K562 (cell line): ENCODE data around the gene CTNNBL1. TPM values are rescaled to one million over a fixed set of nuclear protein-coding genes. Genes with fewer than 3 reads are reported as not detected.

Source experiments
- CXXC5 ChIP-seq: fragments of 250-450 bp; sonication (Bioruptor Pico); IDR thresholded peaks from 2 replicates; pipeline ENCODE4 v1.8.0; 2022; ENCODE audit warnings: inconsistent platforms, mild to moderate bottlenecking, moderate library complexity
- EHMT2 ChIP-seq: fragments of 450-650 bp; IDR thresholded peaks from 2 replicates; pipeline ENCODE4 v1.6.1; 2018; ENCODE audit warnings: antibody characterized with exemption
- EP300 ChIP-seq: IDR thresholded peaks from 2 replicates; pipeline ENCODE4 v1.6.1; 2012; ENCODE audit warnings: low read length, improper control_type of control experiment
- ETV6 ChIP-seq, 3 experiments: fragments of 150-350 bp in 1 of 3; sonication (generic) in 1 of 3; formaldehyde crosslinking in 1 of 3; IDR thresholded peaks; 2 replicates each; pipeline versions ENCODE4 v1.6.1 to v1.8.0; 2014 to 2022; ENCODE audit warnings: borderline replicate concordance in 2 of 3, low read depth in 2 of 3, antibody characterized with exemption in 1 of 3, low read length in 1 of 3, mild to moderate bottlenecking in 1 of 3, missing genetic modification reagents in 1 of 3
- FOXJ2 ChIP-seq: fragments of 200-800 bp; sonication (Bioruptor generic); IDR thresholded peaks from 2 replicates; pipeline ENCODE4 v1.6.1; 2016; ENCODE audit warnings: missing genetic modification characterization, missing compliant biosample characterization
- FOXK2 ChIP-seq, 2 experiments: fragments of 450-650 bp; IDR thresholded peaks in 1 of 2; conservative IDR thresholded peaks in 1 of 2; 2 replicates each; pipeline ENCODE4 v1.6.1; 2016; ENCODE audit warnings: low read depth in 2 of 2, mild to moderate bottlenecking in 1 of 2
- GATA2 ChIP-seq: sonication (generic); formaldehyde crosslinking; IDR thresholded peaks from 2 replicates; pipeline ENCODE4 v1.4.0; 2020; ENCODE audit warnings: mild to moderate bottlenecking, missing genetic modification reagents
- HNRNPUL1 ChIP-seq: fragments of 200-400 bp; formaldehyde crosslinking; IDR thresholded peaks from 2 replicates; pipeline ENCODE4 v1.6.1; 2017; ENCODE audit warnings: low read length
- LARP7 ChIP-seq: fragments of 450-650 bp; IDR thresholded peaks from 2 replicates; pipeline ENCODE4 v1.6.1; 2016
- MYNN ChIP-seq, 2 experiments: sonication (generic); formaldehyde crosslinking in 1 of 2; IDR thresholded peaks; 2 replicates each; pipeline versions ENCODE4 v1.5.0 to v1.6.1; 2016 to 2020; ENCODE audit warnings: antibody characterized with exemption in 1 of 2, missing genetic modification reagents in 1 of 2
- NCOA2 ChIP-seq, 2 experiments: fragments of 450-650 bp; IDR thresholded peaks; 2 replicates each; pipeline ENCODE4 v1.6.1; 2018; ENCODE audit warnings: mild to moderate bottlenecking in 2 of 2, moderate library complexity in 1 of 2; ENCODE audit not compliant: partially characterized antibody in 2 of 2
- NCOR1 ChIP-seq: fragments of 450-650 bp; IDR thresholded peaks from 2 replicates; pipeline ENCODE4 v1.6.1; 2016; ENCODE audit warnings: mild to moderate bottlenecking, moderate library complexity
- NUFIP1 ChIP-seq: fragments of 450-650 bp; IDR thresholded peaks from 2 replicates; pipeline ENCODE4 v1.6.1; 2018; ENCODE audit not compliant: partially characterized antibody
- PHB ChIP-seq: fragments of 250-450 bp; sonication (Bioruptor Pico); IDR thresholded peaks from 2 replicates; pipeline ENCODE4 v1.5.0; 2021
- POLR2A ChIP-seq: fragments of 450-650 bp; conservative IDR thresholded peaks from 2 replicates; pipeline ENCODE4 v1.6.1; 2016
- RREB1 ChIP-seq: fragments of 250-450 bp; sonication (Bioruptor Pico); IDR thresholded peaks from 2 replicates; pipeline ENCODE4 v1.4.0; 2020
- ZBTB26 ChIP-seq: fragments of 450-650 bp; formaldehyde crosslinking; IDR thresholded peaks from 2 replicates; pipeline ENCODE4 v1.4.0; 2022; ENCODE audit warnings: missing genetic modification characterization
- ZBTB8A ChIP-seq: fragments of 450-650 bp; IDR thresholded peaks from 2 replicates; pipeline ENCODE4 v1.6.1; 2018; ENCODE audit warnings: mild to moderate bottlenecking, moderate library complexity; ENCODE audit not compliant: partially characterized antibody
- ZBTB9 ChIP-seq: fragments of 450-650 bp; formaldehyde crosslinking; IDR thresholded peaks from 2 replicates; pipeline ENCODE4 v1.4.0; 2020; ENCODE audit warnings: mild to moderate bottlenecking, moderate library complexity
- ZNF224 ChIP-seq: sonication (generic); formaldehyde crosslinking; IDR thresholded peaks from 2 replicates; pipeline ENCODE4 v1.8.0; 2022; ENCODE audit warnings: mild to moderate bottlenecking, missing genetic modification reagents
- ZNF3 ChIP-seq: fragments of 250-450 bp; sonication (Bioruptor Pico); IDR thresholded peaks from 2 replicates; pipeline ENCODE4 v1.5.0; 2021; ENCODE audit warnings: mild to moderate bottlenecking, moderate library complexity
- ZNF75A ChIP-seq: fragments of 450-650 bp; formaldehyde crosslinking; IDR thresholded peaks from 2 replicates; pipeline ENCODE4 v1.4.0; 2020; ENCODE audit warnings: mild to moderate bottlenecking
- polyA plus RNA-seq, 8 experiments: library from polyadenylated mRNA; depleted of rRNA in 4 of 8; stranded (reverse) in 5 of 8; unstranded in 3 of 8; fragments of >200 nt; fragmentation: Nextera tagmentation in 2 of 8; fragmentation: Illumina TruSeq in 1 of 8; extraction: Ambion mirVana in 2 of 8; extraction: Trizol in 1 of 8; gene quantifications; 2 replicates each; pipeline versions ENCODE4 v1.2.1 to v1.2.3, GENCODE V29; 2011 to 2014; ENCODE audit warnings: inconsistent platforms in 1 of 8, missing spikeins in 1 of 8
- total RNA-seq, 7 experiments: library from RNA; depleted of rRNA in 6 of 7; stranded (reverse); fragments of >200 nt in 6 of 7; fragmentation: Illumina TruSeq in 2 of 7; extraction: Trizol in 2 of 7; gene quantifications; 2 replicates each; pipeline versions ENCODE4 v1.2.1 to v1.2.3, GENCODE V29; 2011 to 2021; ENCODE audit warnings: low replicate concordance in 1 of 7

Gene CTNNBL1
- total and polyA plus RNA-seq, 9 of the 15 experiments (the other 6 are each of a cell fraction or from before 2014, with no cell fraction given) = 32.4 to 85.6 (median 43.6) TPM

GRCh38 chr20:37833221-37833896, 139.5 kb downstream of the CTNNBL1 start (continued):
- TF ChIP-seq EHMT2 = 0 out of 2 replicates have a peak, but pooled peaks have one; percentile 15
- no peak for TF ChIP-seq PHB (CRISPR knock-in tag)
- peak; percentile 58; the same call in 1 of the 2 replicates for TF ChIP-seq MYNN (IDR thresholded peaks at IDR 0.05)
- no peak for TF ChIP-seq MYNN (CRISPR knock-in tag; IDR thresholded peaks at IDR 0.05)
- TF ChIP-seq LARP7 = no peak
- TF ChIP-seq CXXC5 (CRISPR knock-in tag) = peak; percentile 38; the same call in 1 of the 2 replicates
- no peak for TF ChIP-seq ZBTB8A
- no peak for TF ChIP-seq ZBTB26 (CRISPR knock-in tag)
- no peak for TF ChIP-seq ETV6 (IDR thresholded peaks at IDR 0.05; ENCODE audit: borderline replicate concordance in 1 of 2, low read depth in 2 of 2, low read length in 1 of 2)
- TF ChIP-seq ETV6 (CRISPR knock-in tag; IDR thresholded peaks at IDR 0.05; ENCODE audit: borderline replicate concordance) = no peak
- TF ChIP-seq GATA2 (CRISPR knock-in tag) = peak; percentile 66; the same call in 1 of the 2 replicates
- TF ChIP-seq NCOR1 = peak; percentile 78
- TF ChIP-seq ZBTB9 (CRISPR knock-in tag) = no peak
- TF ChIP-seq FOXK2 (conservative IDR thresholded peaks at IDR 0.05 in 1 of 2, IDR thresholded peaks at IDR 0.05 in 1 of 2; ENCODE audit: low read depth in 2 of 2) = peak in 1 of 2 experiments; percentile 17; a peak in 1 of 4 replicates
- TF ChIP-seq NUFIP1 = no peak
- no peak for TF ChIP-seq NCOA2 (IDR thresholded peaks at IDR 0.05; ENCODE audit: partially characterized antibody in 2 of 2)
- no peak for TF ChIP-seq FOXJ2 (tag)
- peak; percentile 50; the same call in 1 of the 2 replicates for TF ChIP-seq EP300
- TF ChIP-seq ZNF75A = no peak
- TF ChIP-seq POLR2A = no peak
- no peak for TF ChIP-seq ZNF3 (CRISPR knock-in tag)
- TF ChIP-seq HNRNPUL1 = no peak
- TF ChIP-seq RREB1 (CRISPR knock-in tag) = no peak
- no peak for TF ChIP-seq ZNF224 (CRISPR knock-in tag)
